Liver (tissue), 3 donors: ENCODE measurements around the gene LYRM4.

ENCODE experiments used
- GABPA ChIP-seq, 2 donors: IDR thresholded peaks in 1 of 2; conservative IDR thresholded peaks in 1 of 2; 2 replicates each; pipeline ENCODE4 v1.6.1; 2016; ENCODE audit warnings: antibody characterized with exemption in 2 of 2, mild to moderate bottlenecking in 1 of 2, moderate library complexity in 1 of 2
- SP1 ChIP-seq: IDR thresholded peaks from 2 replicates; pipeline ENCODE4 v1.6.1; 2018; ENCODE audit warnings: antibody characterized with exemption, mild to moderate bottlenecking
- YY1 ChIP-seq: IDR thresholded peaks from 2 replicates; pipeline ENCODE4 v1.6.1; 2016; ENCODE audit warnings: antibody characterized with exemption, mild to moderate bottlenecking
- TF ChIP-seq, protein P1 (sequence below): IDR thresholded peaks from 2 replicates; pipeline ENCODE4 v1.6.1; 2016; ENCODE audit warnings: antibody characterized with exemption
- TF ChIP-seq, protein P2 (sequence below): fragments of 150-350 bp; IDR thresholded peaks from 2 replicates; pipeline ENCODE4 v1.5.1; 2017; ENCODE audit warnings: improper control_type of control experiment, low read depth, low read length; ENCODE audit not compliant: missing input control
- donor health status: healthy.
- donor health status: healthy.

DNA sequence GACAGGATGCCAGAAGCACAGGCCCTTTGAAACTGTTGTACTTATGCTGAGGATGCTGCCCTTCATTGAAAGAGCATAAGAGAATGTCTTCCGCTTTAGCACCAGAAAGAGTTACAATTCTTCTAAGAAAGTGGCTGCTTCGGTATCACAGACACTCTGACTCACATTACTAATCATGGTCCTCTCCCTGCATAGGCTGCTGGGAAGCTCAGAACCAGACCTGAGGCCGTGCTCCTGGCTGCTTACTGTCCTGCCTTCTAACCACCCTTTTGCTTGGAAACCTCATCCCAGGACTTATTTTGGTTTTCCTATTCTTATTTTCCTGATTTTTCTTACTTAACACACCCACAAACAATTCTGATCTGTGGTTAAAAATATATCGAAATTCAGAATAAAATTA, 22.9 kb downstream of the LYRM4 start:
- TF ChIP-seq, protein P1, sequence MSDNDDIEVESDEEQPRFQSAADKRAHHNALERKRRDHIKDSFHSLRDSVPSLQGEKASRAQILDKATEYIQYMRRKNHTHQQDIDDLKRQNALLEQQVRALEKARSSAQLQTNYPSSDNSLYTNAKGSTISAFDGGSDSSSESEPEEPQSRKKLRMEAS, result no peak
- TF ChIP-seq, protein P2, sequence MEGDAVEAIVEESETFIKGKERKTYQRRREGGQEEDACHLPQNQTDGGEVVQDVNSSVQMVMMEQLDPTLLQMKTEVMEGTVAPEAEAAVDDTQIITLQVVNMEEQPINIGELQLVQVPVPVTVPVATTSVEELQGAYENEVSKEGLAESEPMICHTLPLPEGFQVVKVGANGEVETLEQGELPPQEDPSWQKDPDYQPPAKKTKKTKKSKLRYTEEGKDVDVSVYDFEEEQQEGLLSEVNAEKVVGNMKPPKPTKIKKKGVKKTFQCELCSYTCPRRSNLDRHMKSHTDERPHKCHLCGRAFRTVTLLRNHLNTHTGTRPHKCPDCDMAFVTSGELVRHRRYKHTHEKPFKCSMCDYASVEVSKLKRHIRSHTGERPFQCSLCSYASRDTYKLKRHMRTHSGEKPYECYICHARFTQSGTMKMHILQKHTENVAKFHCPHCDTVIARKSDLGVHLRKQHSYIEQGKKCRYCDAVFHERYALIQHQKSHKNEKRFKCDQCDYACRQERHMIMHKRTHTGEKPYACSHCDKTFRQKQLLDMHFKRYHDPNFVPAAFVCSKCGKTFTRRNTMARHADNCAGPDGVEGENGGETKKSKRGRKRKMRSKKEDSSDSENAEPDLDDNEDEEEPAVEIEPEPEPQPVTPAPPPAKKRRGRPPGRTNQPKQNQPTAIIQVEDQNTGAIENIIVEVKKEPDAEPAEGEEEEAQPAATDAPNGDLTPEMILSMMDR, result no peak
- TF ChIP-seq YY1 (no peak), GABPA (IDR thresholded peaks at IDR 0.05 in 1 of 2, conservative IDR thresholded peaks at IDR 0.05 in 1 of 2) (no peak), SP1 (no peak)
